Muscle of back (tissue), 11 donors: ENCODE data around the gene OPRL1. TPM values are rescaled to one million over a fixed set of nuclear protein-coding genes. Genes with fewer than 3 reads are reported as not detected.

Source experiments
- DNase-seq, 3 donors: peaks; one replicate each; pipeline versions ENCODE4 v3.0.0 to v3.0.0-alpha.2; 2013
- polyA plus RNA-seq, 10 donors: library from polyadenylated mRNA; unstranded; fragments of 120-200 nt; gene quantifications; one replicate each; pipeline ENCODE4 v1.2.1, GENCODE V29; 2013; ENCODE audit not compliant: insufficient read length in 10 of 10

OPRL1 gene
- polyA plus RNA-seq, 10 donors: 0.71 to 1.8 (median 1.1) TPM

DNA sequence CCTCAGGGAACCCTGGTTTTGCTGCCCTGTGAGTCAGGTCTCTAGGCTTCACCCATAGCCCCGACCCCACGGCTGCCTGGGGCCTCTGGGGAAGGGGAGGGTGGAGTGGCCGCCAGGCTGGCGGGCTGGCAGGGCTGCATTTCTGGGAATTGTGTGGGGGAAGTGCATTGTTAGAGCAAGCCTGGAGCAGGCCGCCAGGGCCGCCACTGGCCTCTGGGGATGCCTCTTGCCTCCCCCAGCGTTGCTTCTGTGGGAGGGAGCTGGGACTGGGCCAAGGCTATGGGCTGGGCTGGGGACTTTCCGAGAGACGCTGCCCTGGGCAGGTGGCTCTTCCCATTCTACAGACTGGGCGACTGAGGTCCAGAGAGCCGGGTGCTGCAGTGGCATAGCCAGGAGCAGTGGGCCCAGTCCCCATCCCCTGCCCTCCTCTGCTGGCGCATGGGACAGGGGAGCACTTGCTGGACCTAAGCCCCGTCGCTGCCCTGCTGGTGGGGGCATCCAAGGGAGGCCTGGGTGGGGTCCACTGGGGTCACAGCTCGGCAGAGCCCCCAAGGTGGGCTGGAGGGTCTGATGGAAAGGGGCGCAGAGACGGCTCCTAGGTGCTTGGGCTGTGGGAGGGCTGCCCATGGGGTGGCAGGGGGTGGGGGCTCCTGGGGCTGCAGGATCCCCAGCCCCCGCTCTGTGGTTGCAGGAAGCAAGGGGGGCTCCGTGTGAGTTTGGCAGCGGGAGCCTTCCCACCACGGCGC is 23.8 kb upstream of the OPRL1 start:
- no peak for DNase-seq

DNA sequence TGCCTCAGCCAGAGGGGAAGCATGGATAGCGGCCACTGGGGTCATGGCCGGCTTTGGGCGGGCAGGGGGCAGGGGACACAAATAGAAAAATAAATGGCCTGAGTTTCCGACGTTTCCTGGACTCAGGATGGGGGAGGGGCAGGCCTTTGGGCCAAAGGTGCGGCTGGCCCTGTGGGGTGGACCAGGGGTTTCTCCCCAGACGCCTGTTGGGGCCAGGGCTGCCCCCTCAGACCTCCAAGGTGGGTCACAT is 23.3 kb upstream of the OPRL1 start:
- no peak for DNase-seq

DNA sequence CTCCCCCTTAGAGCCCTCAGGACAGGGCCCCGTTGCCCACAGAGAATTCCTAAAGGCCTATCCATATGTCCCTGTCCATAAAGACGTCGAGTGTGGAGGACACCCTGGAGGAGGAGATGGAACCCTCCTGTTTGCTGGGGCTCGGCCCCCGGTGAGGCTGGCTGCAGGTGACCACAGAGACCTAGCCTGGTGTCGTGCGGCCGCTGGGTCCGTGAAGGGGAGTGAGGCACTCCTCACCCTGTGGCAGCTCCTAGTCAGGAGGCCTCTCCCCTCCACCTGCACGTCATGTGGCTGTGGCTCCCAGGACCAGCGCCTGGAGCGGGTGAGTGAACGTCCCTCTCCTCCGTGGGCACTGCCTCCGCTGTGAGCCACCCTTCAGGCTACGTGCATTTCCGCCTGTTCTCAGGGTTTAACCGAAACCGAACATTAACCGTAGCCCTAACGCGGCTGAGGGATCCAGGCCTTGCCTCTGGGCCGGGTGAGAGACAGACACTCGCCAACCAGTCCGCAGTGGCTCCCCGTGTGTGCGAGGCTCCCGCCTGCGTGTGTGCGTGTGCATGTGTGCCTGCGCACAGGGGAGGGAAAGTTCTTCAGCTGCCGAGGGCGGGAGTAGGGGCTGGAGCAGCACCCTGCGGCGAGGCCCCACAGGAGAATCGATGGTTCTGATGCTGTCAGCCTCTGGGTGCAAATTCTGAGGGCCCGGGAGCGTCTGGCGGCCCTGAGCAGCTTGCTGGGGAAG is 22.8 kb upstream of the OPRL1 start:
- no peak for DNase-seq

DNA sequence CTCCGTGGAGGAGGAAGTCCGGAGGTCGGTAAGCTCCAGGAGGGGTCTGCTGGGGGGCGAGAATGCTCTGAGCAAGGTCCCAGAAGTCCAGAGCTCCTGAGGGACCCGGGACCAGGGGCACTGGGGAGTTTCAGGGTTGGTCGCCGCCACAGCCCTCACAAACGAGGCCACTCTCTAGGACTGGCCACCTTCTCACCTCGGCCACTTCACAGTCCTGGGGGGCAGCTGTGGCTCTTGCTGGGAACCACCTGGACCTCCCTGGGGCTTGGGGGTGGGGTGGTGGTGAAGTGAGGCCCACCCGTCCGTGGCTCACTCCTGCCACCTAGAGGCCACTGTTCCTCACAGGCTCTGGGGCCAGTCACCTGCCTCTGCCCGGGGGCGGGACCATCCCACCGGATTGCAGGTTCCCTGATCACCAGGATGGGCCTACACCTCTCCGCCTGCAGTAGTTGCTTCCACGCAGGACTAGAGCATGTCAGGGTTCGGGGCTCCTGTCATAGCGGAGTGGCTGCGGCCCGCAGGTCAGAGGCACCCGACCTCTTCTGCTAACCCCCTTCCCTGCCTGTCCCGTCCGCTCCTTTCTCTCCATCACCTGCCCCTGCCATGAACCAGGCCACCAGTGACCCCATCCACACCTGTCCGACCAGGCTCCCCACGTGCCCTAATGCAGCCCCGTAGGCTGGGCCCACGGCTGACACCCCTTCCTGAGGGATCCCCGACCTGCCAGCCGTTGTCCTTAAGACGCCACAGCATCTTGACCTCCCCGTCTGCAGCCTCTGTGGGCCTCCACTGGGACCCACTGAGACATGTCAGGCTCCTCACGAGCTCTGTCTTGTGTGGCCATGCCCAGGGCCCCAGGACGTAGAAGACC is 22.0 kb upstream of the OPRL1 start:
- DNase-seq: peak in 1 of 3 donors; percentile 74

DNA sequence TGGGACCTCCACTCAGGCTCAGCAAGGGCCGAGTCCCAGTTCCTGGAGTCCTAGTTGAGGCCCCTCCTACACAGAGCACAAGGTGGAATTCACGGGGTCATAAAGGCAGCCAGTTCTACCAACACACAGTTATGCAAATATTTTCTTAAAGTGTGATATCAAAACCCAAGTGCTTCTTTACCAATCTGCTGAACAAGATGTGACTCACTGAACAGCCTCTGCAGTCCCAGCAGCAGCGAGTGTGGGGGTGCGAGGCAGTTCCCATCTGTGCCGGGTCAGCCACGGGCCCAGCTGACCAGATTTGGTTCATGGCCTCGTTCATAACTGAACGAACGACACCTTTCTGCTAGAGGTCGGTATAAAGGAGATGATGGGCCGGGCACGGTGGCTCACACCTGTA is 21.3 kb upstream of the OPRL1 start:
- DNase-seq: no peak

DNA sequence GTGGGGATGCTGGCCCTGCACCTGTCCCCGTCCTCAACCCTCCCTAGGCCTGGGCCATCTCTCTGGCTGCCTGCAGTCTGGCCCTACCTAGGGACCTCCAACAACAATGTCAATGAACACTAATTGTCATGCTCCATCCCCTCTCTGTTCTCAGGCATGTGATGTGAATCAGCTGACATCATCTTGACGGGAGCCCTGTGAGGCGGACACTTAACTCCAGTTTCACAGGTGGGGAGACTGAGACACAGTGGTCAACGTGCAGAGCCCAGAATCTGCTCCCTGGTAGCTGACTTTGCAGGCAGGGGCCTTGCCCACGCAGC is 17.6 kb upstream of the OPRL1 start:
- no peak for DNase-seq

DNA sequence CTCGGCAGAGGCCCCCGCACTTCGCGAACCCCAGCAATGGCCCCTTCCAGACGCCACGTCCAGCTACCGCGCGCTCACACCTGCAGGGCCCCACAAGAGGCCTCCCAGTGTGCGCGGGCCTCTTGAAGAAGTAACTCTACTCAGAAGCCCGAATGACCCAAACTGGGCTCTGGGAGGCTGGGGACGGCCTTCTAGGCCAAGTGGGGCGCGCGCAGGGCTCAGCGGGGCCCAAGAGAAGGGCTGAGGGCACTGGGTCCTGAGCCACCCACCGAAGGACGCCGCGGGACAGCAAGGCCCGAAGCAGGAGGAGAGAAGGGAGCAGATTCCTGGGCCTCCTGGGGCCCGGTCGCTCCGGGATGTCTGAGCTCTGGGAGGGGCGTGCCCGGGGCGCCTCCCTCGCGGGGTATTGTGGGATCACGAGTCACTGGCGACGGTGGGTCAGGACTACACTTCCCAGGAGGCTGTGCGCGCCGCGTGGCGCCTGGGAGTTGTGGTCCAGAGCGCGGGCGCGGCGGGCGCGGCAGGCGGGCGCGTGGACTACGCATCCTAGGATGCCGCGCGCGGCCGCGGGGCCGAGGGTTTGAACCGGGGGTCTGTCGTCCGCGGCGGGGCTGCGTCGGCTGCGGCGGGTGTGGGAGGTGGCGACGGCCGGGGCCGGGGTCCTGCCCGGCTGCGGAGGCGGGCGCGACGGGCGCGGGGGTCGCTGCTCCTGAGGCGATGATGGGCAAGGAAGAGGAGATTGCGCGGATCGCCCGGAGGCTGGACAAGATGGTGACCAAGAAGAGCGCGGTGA is 17.1 kb upstream of the OPRL1 start, which contains the start of gene TCEA2:
TCEA2 (plus strand) TSS at position 603 of the 793 bp plus-strand sequence; CDS start at position 718, 115 bp downstream.
- peak; percentile 96 to 98 (median 98) for DNase-seq

DNA sequence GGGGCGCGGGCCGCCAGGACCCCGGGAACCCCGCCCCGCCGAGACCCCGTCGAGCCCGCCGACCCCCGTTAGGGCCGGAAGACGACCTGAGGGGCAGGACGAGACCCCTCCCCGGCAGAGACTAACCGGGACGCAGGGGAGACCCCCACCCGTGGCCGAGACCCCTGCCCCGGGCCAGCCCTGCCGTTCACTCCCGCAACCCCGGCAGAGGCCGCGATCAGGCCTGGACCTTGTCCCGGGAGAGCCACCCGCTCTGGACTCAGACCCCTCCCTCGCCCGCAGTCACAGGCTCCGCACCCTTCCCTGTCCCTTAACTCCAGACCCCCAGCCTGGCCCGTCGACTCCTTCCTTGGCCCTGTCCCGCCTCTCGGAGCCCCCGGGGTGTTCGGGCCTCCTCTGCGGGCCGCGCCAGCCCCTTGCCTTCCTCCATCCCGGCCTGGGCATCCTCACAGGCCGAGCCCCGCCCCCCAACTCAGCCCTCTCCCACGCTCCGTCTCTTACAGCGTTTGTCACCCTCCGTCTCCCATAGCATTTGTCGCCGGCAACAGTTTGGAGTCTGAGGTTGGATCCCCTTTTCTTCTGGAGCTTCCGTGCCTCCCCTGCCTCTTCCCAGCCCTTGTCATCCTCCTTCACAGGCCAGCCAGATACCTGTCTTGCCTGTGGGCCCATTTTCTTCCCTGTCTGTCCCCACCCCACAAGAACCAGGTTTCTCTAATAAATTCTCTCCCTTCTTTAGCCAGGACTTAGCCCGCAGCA is 16.3 kb upstream of the OPRL1 start:
- peak in 1 of 3 donors; percentile 51 for DNase-seq

DNA sequence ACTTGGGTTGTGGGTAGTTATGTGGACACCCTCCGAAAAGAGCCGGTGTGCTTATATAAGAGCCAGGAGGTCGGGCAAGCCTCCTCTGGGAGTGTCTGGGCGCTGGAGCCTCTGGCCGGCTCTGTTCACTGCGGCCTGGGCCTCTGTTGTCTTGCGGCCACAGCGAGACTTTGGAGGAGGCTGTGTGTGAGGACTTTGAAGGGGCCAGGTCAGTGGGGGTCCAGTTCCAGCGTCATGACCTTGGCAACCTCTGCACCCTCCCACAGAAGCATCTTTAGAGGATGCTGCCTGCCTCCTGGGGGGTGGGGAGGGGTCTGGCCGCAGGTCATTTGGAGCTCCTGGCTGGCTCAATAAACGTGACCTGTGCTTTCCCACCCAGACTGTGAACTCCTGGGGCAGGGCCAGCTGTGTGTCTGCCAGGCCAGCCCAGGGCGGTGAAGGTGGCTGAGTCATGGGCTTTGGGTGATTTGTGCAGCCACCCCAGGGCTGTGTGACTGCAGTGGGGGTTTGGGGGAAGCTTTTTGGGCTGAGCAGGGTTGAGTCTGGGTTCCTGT is 15.7 kb upstream of the OPRL1 start:
- DNase-seq: no peak

DNA sequence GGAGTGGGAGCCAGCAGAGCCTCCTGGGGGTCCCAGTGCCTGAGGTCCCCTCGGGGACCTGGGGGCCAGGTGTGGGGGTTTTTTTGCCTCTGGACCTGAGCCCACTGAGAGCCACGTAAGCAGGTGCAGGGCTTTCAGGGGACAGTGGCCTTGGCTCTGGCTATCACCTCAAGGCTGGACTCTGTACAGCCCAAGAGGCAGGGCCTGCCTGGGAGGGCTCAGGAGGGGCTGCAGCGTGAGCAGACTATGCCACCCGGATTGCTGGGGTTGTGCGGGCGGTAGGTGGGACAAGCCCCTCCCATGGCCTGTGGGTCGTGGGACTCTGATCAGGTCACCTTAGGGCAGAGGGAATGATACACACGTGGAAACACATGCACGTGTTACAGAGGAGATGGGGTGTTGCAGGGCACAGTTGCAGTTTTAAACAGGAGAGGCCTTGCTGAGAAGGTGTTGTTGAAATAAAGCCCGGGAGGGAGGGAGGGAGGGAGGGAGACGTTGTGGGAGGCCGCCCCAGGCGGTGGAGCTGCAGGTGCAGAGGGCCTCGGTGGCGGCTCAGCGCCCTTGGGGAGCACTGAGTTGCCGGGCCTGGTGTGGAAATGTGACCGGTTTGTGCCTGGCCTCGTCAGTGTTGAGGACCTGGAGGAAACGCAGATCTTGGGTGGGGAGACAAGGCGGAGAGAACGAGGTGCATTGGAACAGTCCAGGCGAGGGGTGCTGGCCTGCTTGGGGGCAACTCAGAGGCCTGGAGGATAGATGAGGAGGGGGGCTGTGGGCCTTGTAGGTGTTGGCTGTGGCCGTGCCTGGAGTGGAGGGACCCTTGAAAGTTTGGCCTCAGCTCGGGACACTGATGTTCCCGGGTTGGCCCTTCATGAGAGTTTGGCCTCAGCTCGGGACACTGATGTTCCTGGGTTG is 14.6 kb upstream of the OPRL1 start:
- no peak for DNase-seq

DNA sequence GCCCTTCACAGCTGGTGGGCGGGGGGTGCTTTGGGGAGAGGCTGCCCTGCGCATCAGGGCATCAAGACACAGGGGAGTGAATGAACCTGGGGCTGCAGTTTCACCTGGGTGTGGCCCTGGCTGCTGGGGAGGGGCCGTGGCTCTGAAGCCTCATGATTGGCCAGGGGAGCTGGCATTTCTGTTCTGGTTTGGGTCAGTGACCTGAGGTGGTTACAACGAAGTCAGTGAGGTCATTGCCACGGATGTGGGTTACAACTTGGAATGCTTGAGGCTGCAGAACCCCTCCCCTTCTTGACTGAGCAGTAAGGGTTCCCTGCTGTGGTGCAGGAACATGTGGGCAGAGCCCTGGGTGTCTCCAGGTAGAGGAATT is 13.9 kb upstream of the OPRL1 start:
- DNase-seq: no peak

DNA sequence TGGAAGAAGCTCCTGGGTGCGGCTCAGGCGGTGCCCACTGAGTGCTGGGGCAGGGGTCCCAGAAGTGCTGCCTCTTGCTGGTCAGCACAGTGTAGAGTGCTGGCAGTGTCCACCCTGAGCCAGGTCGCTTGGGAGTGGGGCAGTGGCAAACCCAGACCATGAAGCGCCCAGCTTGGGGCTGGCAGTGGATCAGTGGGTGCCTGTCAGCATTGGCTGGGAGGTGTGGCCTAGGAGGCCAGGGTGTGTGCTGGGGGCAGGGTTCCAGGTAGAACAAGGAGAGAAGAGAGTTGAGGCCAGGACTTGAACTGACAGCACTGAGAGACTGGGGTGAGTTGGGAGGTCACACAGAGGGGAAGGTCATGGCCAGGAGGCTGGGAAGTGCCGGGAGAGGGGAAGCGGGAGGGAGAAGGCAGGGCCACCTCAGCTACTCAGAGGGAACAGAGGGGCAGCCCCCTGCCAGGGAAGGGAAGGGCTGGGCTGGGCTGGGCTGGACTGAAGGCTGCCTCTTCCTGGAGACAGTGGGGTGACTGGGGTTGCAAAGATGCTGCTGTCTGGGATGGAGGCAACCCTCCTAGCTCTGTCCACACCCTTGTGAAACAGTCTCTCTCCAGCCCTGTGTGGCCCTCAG is 12.8 kb upstream of the OPRL1 start:
- no peak for DNase-seq

DNA sequence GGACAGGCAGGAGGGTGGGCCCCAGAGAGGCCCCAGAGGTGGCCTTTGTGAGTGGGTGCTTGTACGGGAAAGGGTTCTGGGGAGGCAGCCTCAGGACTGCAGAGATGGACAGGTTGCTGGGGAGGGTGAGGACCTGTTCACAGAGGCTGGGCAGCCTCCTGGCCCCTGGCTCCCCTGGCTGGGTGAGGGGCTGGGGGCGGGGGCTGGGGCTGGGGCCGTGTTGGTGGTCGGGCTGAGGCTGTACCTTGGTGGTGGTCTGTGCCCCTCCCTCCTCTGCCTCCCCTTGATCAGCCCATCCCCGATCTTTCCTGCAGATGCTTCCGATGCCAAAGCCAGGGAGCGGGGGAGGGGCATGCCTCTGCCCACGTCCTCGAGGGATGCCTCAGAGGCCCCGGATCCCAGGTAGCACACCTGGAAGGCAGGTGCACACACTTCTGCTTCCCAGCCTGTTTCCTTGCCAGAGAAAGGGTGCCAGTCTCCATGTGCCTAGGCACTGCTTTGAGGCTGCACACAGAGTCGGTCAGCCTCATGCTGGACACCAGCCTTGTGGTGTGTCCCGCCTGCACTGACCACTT is 12.1 kb upstream of the OPRL1 start:
- no peak for DNase-seq

DNA sequence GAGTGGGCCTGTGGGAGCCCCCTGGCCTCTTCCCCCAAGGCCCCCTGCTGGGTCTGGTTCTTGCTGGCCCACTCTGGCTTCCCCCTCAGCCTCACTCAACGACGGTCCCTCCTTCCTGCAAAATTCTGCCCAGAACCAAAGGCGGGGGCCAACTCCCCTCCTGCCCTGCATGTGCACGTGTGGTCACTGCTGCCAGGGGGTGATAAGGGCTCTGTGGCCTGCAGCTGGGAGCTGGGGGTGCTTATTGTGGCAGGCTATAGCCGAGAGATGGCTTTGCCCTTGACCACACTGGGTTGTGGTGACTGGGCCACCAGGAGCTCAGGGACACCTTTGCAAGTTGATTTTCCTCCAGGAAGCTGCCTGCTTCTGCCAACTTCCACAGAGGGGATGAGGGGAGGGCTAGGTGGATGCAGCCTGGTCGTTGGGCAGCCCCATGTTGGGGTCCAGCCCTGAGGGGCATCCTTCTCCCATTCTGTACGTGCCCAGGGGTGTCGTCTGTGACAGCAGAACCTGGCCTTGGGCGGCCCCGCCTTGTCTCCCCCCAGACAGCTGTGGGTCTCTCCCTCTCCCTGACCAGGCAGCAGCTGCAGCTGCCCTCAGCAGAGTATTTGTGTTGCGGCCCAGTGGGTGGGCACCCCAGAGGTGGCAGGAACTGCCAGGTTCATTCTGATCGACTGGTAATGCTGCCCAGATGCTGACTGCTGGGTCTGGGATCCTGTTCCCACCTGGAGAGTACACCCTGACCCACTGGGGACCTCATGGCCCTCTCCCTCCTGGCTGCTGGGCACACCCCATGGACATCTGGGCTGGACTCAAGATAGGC is 11.3 kb upstream of the OPRL1 start:
- DNase-seq: no peak

DNA sequence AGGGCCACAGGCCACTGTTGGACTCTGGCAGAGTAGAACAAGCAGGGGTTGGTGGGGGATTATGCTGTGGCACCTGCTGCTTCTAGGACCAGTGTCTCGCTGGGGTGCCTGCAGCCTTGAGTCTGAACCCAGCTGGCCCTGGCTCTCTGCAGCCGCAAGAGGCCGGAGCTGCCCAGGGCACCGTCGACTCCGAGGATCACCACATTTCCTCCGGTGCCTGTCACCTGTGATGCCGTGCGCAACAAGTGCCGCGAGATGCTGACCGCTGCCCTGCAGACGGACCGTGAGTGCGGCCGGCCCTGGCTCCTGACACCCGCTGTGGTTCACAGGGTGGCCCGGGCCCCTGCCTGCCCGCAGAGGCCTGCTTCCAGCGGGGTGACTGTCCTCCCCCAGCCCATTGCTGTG is 10.7 kb upstream of the OPRL1 start:
- no peak for DNase-seq

DNA sequence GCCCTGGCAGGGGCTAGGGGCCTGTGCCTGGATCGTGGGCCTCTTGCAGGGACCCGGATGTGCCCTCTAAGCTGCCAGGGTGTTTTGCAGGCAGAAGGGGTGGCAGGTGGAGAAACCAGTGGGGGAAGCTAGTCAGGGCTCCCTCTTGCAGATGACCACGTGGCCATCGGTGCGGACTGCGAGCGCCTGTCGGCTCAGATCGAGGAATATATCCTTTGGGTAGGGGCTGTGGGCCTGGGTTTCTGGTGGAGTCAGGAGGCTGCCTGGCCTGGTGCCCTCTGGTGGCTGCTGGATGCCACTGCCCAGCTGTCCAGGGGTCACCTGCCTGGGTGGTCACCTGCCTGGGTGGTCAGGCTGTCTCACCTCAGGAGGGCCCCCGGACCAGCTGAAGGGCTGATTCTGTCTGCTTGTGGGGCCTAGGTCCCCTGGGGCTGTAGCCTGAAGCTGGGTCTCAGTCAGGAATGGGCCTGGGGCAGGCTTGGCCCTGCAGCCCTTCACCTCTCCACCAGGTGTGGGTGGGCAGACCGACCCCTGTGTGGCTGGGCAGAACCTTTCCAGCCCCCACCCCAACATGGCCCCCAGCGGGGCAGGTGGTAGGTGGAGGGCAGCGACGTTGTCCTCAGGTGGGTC is 10.2 kb upstream of the OPRL1 start:
- no peak for DNase-seq

DNA sequence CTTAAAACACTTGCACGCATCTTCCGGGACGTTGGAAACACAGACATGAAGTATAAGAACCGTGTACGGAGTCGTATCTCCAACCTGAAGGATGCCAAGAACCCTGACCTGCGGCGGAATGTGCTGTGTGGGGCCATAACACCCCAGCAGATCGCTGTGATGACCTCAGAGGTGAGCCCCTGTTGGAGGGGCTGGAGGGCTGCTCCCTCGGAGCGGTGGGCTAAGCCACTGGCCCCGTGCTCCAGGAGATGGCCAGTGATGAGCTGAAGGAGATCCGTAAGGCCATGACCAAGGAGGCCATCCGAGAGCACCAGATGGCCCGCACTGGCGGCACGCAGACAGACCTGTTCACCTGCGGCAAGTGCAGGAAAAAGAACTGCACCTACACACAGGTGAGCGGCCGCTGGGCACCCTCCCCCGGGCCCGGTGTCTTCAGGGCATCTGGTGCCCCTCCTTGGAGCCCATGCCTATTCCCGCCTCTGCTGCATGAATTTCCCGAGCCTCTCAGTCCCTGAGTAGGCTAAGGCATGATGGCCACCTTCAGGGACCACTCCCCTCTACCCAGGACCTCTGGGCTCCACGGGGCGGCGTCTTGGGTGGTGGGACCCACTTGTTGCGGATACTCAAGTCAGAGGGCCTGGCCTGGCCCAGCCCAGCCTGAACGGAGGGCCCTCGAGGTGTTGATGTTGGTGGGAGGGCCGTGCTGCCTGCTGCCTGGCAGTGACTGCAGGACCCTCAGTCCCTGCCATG is 9.5 kb upstream of the OPRL1 start:
- DNase-seq: no peak
